ENCODE results near the gene GUK1.

DNA sequence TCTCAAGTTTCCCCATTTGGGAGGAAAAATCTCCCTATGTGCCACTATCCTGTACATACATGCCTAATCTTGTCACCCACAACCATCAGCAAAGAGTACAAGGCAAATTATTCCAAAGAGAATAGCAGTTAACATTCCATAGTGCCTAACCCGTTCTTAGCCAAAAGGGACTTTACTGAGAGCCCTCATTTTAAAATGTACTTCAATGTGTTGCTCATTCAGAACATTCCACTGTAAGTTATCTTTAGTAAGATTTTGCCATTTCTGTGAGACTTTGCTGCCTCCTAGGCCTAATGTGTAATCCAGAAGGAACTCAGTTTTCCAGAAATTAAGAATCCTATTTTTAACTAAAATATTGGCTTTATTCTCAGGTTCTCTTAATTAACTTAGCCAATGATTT is 19.7 kb upstream of the GUK1 start:
- TF ChIP-seq EZH2 (IDR thresholded peaks at IDR 0.05), result no peak
- TF ChIP-seq POLR2AphosphoS5 (IDR thresholded peaks at IDR 0.05; ENCODE audit: borderline replicate concordance, low read depth, low read length), result no peak

All from SK-N-MC (cell line).